HAP-1 (cell line): ENCODE data around the gene WAPL.
"Not testable (repeated sequence)": the region's sequence is repeated elsewhere in the genome, so short reads cannot be mapped to it uniquely, and the experiment has no call there.

Source experiments
- DNase-seq, 2 experiments: peaks; one replicate each; pipeline ENCODE4 v3.0.0-alpha.2; 2016 to 2020; ENCODE audit warnings: low spot score in 2 of 2
- H3K27me3 ChIP-seq: fragments of 250-450 bp; sonication (Bioruptor Pico); 2 replicates; pipeline ENCODE4 v1.5.1; 2020; ENCODE audit warnings: low read depth, mild to moderate bottlenecking, moderate library complexity
- H3K36me3 ChIP-seq: fragments of 250-450 bp; sonication (Bioruptor Pico); replicated peaks from 2 replicates; pipeline ENCODE4 v1.5.1; 2020; ENCODE audit warnings: mild to moderate bottlenecking
- H3K4me1 ChIP-seq: fragments of 250-450 bp; sonication (Bioruptor Pico); 2 replicates; pipeline ENCODE4 v1.5.1; 2020; ENCODE audit warnings: mild to moderate bottlenecking
- H3K4me3 ChIP-seq: fragments of 250-450 bp; sonication (Bioruptor Pico); 2 replicates; pipeline ENCODE4 v1.5.1; 2020; ENCODE audit warnings: mild to moderate bottlenecking, moderate library complexity
- H3K9me3 ChIP-seq: fragments of 250-450 bp; sonication (Bioruptor Pico); 2 replicates; pipeline ENCODE4 v1.5.1; 2020; ENCODE audit warnings: mild to moderate bottlenecking, moderate library complexity
- in situ Hi-C: fragments of 300-500 bp; cut with MboI; formaldehyde crosslinking; loops from 3 replicates; pipeline ENCODE4 v1.14.3; 2020; ENCODE audit warnings: low sequenced_read_pairs, inconsistent platforms, mixed read lengths

WAPL gene

GRCh38 chr10:86538040-86538439 lies 16.4 kb upstream of the WAPL start:
- in situ Hi-C loops, H3K36me3 ChIP-seq, H3K4me1 ChIP-seq, H3K9me3 ChIP-seq, H3K27me3 ChIP-seq, DNase-seq, H3K4me3 ChIP-seq: not testable (repeated sequence)

- no peak for DNase-seq
- Histone ChIP-seq H3K27me3 (no peaks in the 10 kb centered on the region), H3K9me3 (no peaks in the 10 kb centered on the region), H3K4me3 (no peak overlapping the region), H3K4me1 (no peaks in the 10 kb centered on the region), H3K36me3 (no peaks in the 10 kb centered on the region)
- in situ Hi-C loops = no loop called here
Observed at GRCh38 chr10:86536294-86536861, 14.8 kb upstream of the WAPL start.

GRCh38 chr10:86535132-86535882 lies 13.7 kb upstream of the WAPL start:
- DNase-seq = no peak
- Histone ChIP-seq H3K27me3 (no peaks in the 10 kb centered on the region; the same call in 1 of the 2 replicates), H3K4me3 (no peak overlapping the region), H3K36me3 (no peaks in the 10 kb centered on the region), H3K4me1 (no peaks in the 10 kb centered on the region), H3K9me3 (no peaks in the 10 kb centered on the region)
- in situ Hi-C loops = no loop called here

- H3K36me3 ChIP-seq = no peaks in the 10 kb centered on the region
- H3K4me3 ChIP-seq = no peak overlapping the region
- no peak for DNase-seq
- no peaks in the 10 kb centered on the region; the same call in 1 of the 2 replicates for H3K27me3 ChIP-seq
- no peaks in the 10 kb centered on the region for H3K4me1 ChIP-seq
- in situ Hi-C loops = no loop called here
- H3K9me3 ChIP-seq = no peaks in the 10 kb centered on the region
Observed at GRCh38 chr10:86533328-86533727, 11.7 kb upstream of the WAPL start.

- DNase-seq, H3K4me1 ChIP-seq, H3K4me3 ChIP-seq, H3K27me3 ChIP-seq, H3K9me3 ChIP-seq, H3K36me3 ChIP-seq, in situ Hi-C loops: not testable (repeated sequence)
Observed at GRCh38 chr10:86528736-86529135, 7.1 kb upstream of the WAPL start.

GRCh38 chr10:86526606-86527005 lies 5.0 kb upstream of the WAPL start:
- DNase-seq = no peak
- in situ Hi-C loops = no loop called here
- H3K4me3 ChIP-seq = no peak overlapping the region
- H3K36me3 ChIP-seq = no peaks in the 10 kb centered on the region
- peaks cover 8% of the 10 kb centered on the region; the same call in 1 of the 2 replicates for H3K4me1 ChIP-seq
- H3K27me3 ChIP-seq = no peaks in the 10 kb centered on the region; the same call in 1 of the 2 replicates
- no peaks in the 10 kb centered on the region for H3K9me3 ChIP-seq

- H3K4me1 ChIP-seq, H3K4me3 ChIP-seq, H3K27me3 ChIP-seq, H3K9me3 ChIP-seq, in situ Hi-C loops, DNase-seq, H3K36me3 ChIP-seq: not testable (repeated sequence)
Observed at GRCh38 chr10:86525713-86526112, 4.1 kb upstream of the WAPL start.

GRCh38 chr10:86524225-86524962 lies 2.8 kb upstream of the WAPL start:
- Histone ChIP-seq H3K36me3 (peaks cover 4% of the 10 kb centered on the region; the same call in 1 of the 2 replicates), H3K4me1 (peaks cover 12% of the 10 kb centered on the region), H3K27me3 (no peaks in the 10 kb centered on the region), H3K4me3 (no peak overlapping the region), H3K9me3 (no peaks in the 10 kb centered on the region)
- in situ Hi-C loops = no loop called here
- DNase-seq = no peak

GRCh38 chr10:86523348-86523747 lies 1.8 kb upstream of the WAPL start:
- in situ Hi-C loops = no loop called here
- no peak for DNase-seq
- Histone ChIP-seq H3K4me1 (peaks cover 12% of the 10 kb centered on the region), H3K27me3 (no peaks in the 10 kb centered on the region), H3K9me3 (no peaks in the 10 kb centered on the region), H3K36me3 (peaks cover 4% of the 10 kb centered on the region; the same call in 1 of the 2 replicates), H3K4me3 (peak overlapping the region; percentile 83; the same call in 1 of the 2 replicates)

- H3K9me3 ChIP-seq = no peaks in the 10 kb centered on the region
- H3K27me3 ChIP-seq = no peaks in the 10 kb centered on the region
- H3K4me3 ChIP-seq = peak overlapping the region; percentile 83
- DNase-seq = no peak
- H3K4me1 ChIP-seq = peaks cover 12% of the 10 kb centered on the region
- H3K36me3 ChIP-seq = peaks cover 10% of the 10 kb centered on the region
- in situ Hi-C loops = no loop called here
Observed at GRCh38 chr10:86522510-86522855, 891 bp upstream of the WAPL start.

- peaks cover 15% of the 10 kb centered on the region for H3K36me3 ChIP-seq
- H3K4me1 ChIP-seq = peaks cover 12% of the 10 kb centered on the region
- peak; percentile 35 to 68 for DNase-seq
- peak overlapping the region; percentile 83 for H3K4me3 ChIP-seq
- H3K9me3 ChIP-seq = no peaks in the 10 kb centered on the region
- H3K27me3 ChIP-seq = no peaks in the 10 kb centered on the region
- in situ Hi-C loops = no loop called here
Observed at GRCh38 chr10:86520871-86521677, 518 bp downstream of the WAPL start.

GRCh38 chr10:86518781-86519180 lies 2.8 kb downstream of the WAPL start:
- in situ Hi-C loops = no loop called here
- H3K27me3 ChIP-seq = no peaks in the 10 kb centered on the region
- no peak overlapping the region for H3K4me3 ChIP-seq
- H3K36me3 ChIP-seq = peaks cover 31% of the 10 kb centered on the region
- H3K9me3 ChIP-seq = no peaks in the 10 kb centered on the region
- peaks cover 12% of the 10 kb centered on the region for H3K4me1 ChIP-seq
- DNase-seq = no peak

- DNase-seq = no peak
- in situ Hi-C loops = no loop called here
- no peaks in the 10 kb centered on the region for H3K27me3 ChIP-seq
- peaks cover 35% of the 10 kb centered on the region for H3K36me3 ChIP-seq
- no peak overlapping the region for H3K4me3 ChIP-seq
- peaks cover 19% of the 10 kb centered on the region for H3K4me1 ChIP-seq
- H3K9me3 ChIP-seq = no peaks in the 10 kb centered on the region
Observed at GRCh38 chr10:86512137-86512536, 9.5 kb downstream of the WAPL start.
